Left kidney (tissue), 2 donors: ENCODE results near the gene SLIT3. TPM values are rescaled to one million over a fixed set of nuclear protein-coding genes. Genes with fewer than 3 reads are reported as not detected.
A peak's percentile ranks its signal among the peaks of the same experiment; 100 is the strongest.

Source experiments
- DNase-seq: peaks from one replicate; pipeline ENCODE4 v3.0.0-alpha.2; 2013
- polyA plus RNA-seq: library from polyadenylated mRNA; unstranded; fragments of 120-200 nt; gene quantifications from one replicate; pipeline ENCODE4 v1.2.1, GENCODE V29; 2013; ENCODE audit not compliant: insufficient read length

Gene SLIT3
- polyA plus RNA-seq, 1 donor = 51.5 TPM

GRCh38 chr5:169299663-169300467 lies 1.1 kb downstream of the SLIT3 start:
- DNase-seq = no peak

DNA sequence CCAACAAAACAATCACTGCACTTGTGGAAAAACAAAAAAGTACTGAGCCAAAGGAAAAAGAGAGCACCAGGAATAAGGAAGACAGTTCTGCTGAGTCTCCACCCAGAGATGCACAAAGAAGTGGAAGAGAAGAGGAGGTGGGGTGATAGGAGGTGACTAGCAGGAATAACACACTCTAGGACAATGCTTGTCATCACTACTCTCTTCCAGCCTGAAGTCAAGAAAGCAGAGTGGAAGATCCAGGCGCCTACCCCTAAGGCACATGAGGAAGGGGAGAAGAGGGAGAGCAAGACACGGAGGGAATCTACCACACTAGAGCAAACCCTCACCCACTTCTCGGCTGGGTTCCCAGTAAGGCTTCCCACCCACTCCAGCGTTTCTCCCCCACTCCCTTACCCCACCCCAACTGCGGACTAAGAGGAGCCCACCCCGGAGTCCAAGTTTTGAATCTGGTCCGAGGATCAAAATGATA lies 1.7 kb downstream of the SLIT3 start:
- no peak for DNase-seq

DNA sequence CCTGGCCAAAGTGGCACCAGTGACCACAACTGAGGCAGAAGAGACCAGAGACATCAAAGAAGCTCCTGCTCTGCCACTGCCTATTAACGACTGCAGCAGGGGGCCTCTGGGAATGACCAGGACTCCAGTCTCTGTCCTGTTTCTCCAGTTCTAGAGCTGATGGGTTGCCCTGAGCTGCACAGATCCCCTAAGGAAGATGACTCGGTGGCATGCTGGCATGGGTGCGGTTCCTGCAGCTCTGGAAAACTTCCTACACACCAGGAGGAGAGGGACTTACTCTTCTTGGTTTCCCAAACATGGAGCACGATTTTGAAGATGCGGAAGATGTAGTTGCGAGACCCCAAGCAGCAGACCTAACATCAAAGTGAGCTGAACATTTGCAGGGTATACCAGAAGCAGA lies 2.7 kb downstream of the SLIT3 start:
- no peak for DNase-seq

- DNase-seq = no peak
Observed at GRCh38 chr5:169296419-169297143, 4.4 kb downstream of the SLIT3 start.

- DNase-seq = no peak
Observed at GRCh38 chr5:169295306-169295705, 5.6 kb downstream of the SLIT3 start.

- no peak for DNase-seq
Observed at GRCh38 chr5:169294621-169295020, 6.3 kb downstream of the SLIT3 start.

- DNase-seq = no peak
Observed at GRCh38 chr5:169291877-169292276, 9.1 kb downstream of the SLIT3 start.

DNA sequence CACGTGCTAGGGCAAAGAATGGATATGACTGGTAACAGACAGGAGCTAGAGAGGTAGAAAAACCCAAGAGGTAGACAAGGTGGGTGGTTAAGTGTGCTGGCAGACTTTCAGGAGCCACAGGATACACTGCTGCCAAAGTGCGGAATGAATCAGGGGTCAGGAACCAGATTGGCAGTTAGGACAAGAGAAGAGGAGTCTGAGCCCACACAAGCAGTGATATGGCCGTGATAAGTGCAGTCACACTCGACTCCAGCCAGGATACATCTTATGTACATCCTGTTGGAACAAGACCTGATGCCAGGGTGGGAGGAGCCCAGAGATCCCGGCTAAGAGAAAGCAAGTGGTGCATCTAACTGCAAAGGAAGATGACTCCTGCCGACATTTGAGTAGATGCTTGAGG lies 10.0 kb downstream of the SLIT3 start:
- DNase-seq = no peak

DNA sequence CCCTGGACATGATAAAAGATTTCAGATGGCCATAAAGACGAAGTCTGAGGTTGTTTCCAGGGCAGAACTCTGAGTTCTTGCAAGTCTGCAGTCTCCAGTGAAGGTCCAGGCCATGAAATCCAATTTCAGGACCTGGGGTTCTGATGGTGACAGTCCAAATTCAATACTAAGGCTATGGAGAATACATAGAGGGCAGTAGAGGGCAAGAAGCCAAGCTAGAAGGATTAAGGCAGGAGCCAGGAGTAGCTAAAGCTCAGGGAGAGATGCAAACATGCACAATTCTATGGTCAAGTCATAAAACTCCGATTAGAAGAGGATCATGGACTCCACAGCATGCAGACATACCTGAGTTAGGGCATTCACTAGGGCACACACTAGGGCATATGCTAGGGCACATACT lies 11.4 kb downstream of the SLIT3 start:
- DNase-seq = no peak

GRCh38 chr5:169288066-169288930 lies 12.6 kb downstream of the SLIT3 start:
- no peak for DNase-seq

DNA sequence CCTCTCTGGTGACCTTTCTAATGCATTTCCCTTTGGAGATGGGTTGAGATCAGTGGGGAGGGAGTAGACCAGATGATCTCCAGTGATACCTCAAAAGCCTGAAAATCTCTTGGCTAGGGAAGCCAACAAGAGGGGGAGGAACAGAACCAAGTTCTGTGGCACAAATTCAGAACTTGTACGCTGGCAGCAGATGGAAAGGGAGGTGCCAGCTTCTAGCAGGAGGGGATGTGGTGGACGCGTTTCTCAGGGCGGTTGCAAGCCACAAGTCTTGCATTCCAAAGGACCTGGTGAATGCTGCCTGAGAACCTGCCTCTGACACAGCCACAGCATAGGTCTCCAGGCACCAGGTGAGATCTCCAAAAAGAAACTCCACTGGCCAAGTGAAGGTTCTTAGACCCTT lies 13.4 kb downstream of the SLIT3 start:
- DNase-seq = no peak

DNA sequence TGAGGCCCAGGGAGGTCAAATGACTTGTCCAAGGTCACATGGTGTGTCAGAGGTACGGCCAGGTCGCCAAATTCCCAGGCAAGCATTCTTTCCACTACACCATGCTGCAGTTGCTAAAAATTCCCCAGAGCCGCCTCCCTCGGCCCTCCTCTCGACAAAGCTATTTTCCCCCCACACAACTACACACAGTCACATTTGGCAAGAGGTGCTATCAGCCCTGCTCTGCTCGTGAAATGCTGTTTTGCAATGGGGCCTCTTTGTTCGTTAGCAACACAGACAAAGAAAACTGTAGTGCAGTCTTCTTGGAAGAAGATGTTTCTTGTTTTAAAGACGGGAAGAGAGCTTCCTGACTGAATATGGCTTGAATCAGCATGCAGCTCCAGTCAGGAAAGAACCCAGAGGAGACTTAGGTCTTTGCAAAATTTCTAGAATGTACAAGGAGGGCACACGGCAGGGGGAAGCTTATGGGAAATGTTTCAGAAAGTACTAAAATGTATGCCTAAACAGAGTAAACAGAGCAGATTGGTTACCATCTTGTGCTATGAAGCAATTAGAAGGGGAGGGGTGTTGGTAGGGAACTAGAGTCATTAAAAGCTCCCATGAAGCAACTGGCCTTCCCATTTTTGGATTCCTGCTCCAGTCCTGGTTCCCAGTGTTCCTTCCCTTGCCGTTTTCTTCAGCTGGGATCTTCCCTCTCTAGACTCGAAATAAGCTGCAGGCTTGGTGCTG lies 14.2 kb downstream of the SLIT3 start:
- no peak for DNase-seq

DNA sequence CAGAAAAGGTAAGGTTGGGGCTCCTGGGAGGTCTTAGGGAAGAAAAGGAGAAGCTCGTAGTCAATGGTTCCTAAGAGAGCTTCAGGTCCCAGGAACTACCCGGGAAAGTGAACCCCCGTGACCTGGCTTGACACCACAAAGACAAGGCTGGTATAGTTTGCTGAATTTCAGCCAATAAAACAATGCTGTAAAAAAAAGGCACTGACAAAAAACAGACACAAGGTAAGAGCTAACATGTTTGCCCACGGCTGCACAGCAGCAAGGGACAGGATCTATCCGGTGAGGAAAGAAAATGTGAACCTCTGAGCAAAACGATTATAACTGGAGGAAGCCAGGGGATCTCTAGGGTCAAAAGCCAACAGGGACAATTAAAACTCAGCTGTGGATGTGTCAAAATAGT lies 17.1 kb downstream of the SLIT3 start:
- no peak for DNase-seq

DNA sequence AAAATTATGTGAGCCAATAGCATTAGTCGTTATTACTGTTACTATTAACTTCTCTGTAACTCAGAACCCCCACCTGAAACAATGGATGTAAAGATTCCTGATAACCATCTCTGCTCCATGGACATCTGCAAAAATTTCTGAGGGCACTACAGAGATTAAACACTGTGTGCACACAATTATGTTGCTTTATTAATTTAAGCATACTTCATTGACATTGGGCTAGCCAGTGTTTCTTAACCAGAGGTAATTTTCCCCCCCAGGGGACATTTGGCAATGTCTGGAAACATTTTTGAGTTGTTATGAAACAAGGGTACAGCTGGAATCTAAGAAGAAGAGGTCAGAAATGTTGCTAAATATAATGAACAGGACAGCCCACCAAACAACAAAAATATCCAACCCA lies 19.3 kb downstream of the SLIT3 start:
- no peak for DNase-seq

GRCh38 chr5:169280696-169281095 lies 20.2 kb downstream of the SLIT3 start:
- DNase-seq = no peak

GRCh38 chr5:169280286-169280685 lies 20.7 kb downstream of the SLIT3 start:
- DNase-seq = no peak

GRCh38 chr5:169279125-169279524 lies 21.8 kb downstream of the SLIT3 start:
- no peak for DNase-seq

DNA sequence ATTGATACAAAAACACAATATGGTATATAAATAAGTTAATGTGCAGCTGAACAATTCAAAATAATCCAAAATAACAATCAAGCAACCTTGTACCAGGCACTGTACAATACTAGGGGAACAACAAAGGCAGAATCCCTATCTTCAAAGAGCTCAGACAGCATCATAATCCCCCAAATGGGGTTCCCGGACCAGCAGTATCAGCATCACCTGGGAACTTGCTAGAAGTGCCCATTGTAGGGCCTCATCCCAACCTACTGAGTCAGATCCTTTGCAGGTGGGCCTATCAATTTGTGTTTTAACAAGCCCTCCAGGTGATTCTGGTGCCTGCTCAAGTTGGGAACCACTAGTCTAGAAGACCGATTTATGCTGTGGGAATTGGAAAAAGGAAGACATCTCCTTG lies 27.1 kb downstream of the SLIT3 start:
- no peak for DNase-seq

GRCh38 chr5:169273451-169273850 lies 27.5 kb downstream of the SLIT3 start:
- DNase-seq = no peak

- DNase-seq = peak; percentile 60
Observed at GRCh38 chr5:169272731-169273427, 28.1 kb downstream of the SLIT3 start.

GRCh38 chr5:169272111-169272510 lies 28.8 kb downstream of the SLIT3 start:
- no peak for DNase-seq
